ENCODE results near the gene UBXN10.

The UBXN10 gene

DNA sequence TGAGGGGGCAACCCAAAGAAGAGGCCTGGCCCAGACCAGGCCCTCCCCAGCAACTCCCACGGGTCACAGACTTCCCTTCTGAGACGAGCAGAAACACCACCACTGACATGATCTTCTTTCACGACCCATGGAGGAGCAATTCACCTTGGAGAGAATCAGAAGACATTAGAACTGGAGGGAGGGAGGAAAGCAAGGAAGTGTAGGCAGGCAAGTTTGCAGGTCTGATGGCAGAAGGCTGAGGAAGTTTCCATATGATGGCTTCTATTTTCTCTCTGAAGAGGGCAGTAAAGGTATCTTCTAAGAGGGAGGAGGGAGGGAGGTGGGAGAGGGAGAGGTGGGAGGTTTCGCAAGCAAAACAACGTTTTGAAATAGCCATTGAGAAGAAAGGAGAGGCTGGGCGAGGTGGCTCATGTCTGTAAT, 1.4 kb upstream of the UBXN10 start:
- no peak for DNase-seq

GRCh38 chr1:20184997-20185833, 681 bp upstream of the UBXN10 start:
- peak; percentile 69 for DNase-seq

- DNase-seq: peak; percentile 47
Observed at GRCh38 chr1:20187103-20187812, 1.4 kb downstream of the UBXN10 start.

- DNase-seq: no peak
Observed at GRCh38 chr1:20187813-20188454, 2.0 kb downstream of the UBXN10 start.

GRCh38 chr1:20188455-20188817, 2.5 kb downstream of the UBXN10 start:
- no peak for DNase-seq

DNA sequence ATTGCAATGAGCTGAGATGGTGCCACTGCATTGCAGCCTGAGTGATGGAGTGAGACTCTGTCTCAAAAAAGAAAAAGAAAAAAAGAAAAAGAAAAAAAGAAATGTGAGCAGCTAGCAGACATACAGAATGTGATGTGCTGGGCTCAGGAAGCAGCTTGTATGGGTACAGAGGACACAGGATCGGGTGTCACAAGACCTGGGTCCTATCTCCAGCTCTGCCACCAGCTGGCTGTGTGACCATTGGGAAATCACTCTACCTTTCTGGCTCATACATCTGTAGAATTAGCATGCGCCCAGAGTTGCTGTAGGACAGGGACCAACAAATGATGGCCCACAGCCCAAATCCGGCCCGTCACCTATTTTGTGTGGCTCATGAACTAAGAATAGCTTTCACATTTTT, 3.8 kb downstream of the UBXN10 start:
- no peak for DNase-seq

DNA sequence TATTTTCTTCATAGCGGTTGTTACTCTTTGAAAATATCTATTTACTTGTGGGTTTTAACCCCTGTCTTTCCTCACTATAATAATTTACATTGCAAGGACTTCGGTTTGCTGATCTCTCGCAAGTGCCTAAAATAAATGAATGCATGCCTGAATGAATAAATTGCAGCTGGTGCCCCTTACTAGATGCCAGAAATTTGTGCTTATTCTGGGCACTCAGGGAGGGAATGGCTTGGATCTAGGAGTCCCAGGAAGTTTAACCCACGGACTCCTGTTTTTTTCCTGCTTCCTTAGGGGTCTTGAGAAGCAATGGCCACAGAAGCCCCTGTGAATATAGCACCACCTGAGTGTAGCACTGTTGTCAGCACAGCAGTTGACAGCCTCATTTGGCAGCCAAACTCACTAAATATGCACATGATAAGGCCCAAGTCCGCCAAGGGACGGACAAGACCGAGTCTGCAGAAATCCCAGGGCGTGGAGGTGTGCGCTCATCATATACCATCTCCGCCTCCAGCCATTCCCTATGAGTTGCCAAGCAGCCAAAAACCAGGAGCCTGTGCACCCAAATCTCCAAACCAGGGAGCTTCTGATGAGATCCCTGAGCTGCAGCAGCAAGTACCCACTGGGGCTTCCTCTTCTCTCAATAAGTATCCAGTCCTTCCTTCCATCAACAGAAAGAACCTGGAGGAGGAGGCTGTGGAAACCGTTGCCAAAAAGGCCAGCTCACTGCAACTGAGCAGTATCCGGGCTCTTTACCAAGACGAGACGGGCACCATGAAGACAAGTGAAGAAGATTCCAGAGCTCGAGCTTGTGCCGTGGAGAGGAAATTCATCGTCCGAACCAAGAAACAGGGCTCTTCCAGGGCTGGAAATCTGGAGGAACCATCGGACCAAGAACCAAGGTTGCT, 4.6 kb downstream of the UBXN10 start:
- no peak for DNase-seq

GRCh38 chr1:20191266-20191825, 5.5 kb downstream of the UBXN10 start:
- no peak for DNase-seq

- DNase-seq: no peak
Observed at GRCh38 chr1:20192364-20192763, 6.5 kb downstream of the UBXN10 start.

GRCh38 chr1:20192871-20193411, 7.0 kb downstream of the UBXN10 start:
- no peak for DNase-seq

DNA sequence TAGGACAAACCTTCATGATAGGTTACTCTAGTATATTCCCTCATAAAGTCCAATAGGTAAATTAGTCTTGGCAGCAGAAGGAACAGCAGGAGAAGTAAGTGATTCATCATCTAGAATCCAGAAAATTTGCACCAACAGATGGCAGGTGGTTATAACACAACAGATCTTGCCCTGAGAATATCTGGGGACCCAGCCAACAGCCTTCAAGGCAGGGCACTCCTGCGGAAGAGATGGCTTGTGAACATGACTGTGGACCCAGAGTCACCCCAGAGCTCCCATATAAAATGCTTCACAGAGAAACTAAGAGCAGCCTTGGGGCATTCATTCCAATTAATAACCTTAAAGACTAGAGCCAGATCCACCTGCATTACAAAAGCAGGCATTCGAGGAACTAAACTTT, 8.3 kb downstream of the UBXN10 start:
- DNase-seq: no peak

DNA sequence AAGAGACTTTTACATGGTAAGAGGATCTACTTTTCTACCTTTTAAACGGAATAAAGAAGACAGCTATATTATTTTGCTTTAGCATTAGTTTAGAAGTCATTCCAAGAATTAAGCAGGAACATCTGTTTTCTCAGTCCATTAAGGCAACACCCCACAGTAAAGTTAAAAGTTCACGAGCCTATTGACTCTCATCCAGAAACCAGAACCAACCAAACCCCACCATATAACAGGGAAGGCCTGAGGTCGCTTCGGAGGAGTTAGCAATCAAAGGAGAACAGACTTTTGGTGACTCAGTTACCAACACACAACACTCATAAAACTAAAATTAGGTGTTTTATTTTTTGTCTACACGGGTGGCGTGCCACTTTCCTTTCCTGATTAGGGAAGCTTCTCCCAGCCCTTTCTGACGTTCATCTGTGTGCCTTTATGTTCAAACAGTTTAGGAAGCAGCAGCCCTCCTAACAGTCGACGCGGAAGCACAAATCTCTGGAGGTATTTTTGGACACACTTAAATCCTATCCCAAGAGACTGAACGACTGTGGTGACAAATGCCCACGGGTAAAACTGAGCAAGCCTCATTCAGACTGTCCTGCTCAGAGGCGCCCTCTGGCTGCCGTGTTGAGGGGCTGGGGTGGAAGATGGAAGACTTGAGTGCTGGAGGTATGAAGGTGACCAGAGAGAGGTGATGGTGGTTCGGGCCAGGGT, 9.0 kb downstream of the UBXN10 start:
- peak; percentile 83 for DNase-seq

GRCh38 chr1:20195462-20195780, 9.5 kb downstream of the UBXN10 start:
- DNase-seq: no peak

GRCh38 chr1:20197329-20197791, 11.5 kb downstream of the UBXN10 start:
- DNase-seq: no peak

DNA sequence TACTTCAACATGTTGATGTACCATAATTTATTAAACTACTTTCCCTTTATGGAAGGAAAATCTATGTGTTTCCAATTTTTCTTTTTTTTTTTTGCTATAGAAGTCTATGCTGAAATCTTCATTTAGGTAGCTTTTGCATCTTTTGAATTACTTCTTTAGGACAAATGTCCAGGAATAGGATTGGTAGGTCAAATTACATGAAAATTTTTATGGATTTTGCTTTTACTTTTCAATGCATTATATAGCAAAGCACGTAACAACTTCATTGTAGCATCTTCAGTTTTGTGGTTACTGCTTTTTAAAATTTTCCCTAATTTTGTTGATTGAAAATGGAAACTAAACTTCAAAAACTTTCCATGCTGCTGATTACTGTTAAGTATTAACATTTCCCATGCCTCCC, 12.4 kb downstream of the UBXN10 start:
- no peak for DNase-seq

GRCh38 chr1:20198918-20199317, 13.0 kb downstream of the UBXN10 start:
- no peak for DNase-seq

GRCh38 chr1:20199403-20199802, 13.5 kb downstream of the UBXN10 start:
- no peak for DNase-seq

GRCh38 chr1:20199840-20200239, 13.9 kb downstream of the UBXN10 start:
- DNase-seq: no peak

DNA sequence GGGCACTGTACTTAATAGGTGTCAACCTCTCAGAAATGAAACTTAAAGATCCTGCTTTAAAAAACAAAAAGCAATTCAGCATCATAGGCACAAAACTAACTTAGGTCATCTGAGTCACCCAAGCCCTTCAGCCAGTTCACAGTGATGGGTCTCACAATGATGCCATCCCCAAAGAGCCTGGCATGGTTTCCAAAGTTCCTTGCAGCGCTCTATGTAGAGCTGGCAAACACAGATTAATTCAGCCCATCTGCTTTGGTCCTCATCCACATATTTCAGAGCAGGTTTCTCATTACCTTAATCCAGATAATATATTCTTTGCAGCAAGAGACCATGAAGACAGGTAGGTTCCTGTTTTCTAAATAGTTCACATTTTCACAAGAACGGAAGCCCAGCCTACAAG, 15.1 kb downstream of the UBXN10 start:
- no peak for DNase-seq

DNA sequence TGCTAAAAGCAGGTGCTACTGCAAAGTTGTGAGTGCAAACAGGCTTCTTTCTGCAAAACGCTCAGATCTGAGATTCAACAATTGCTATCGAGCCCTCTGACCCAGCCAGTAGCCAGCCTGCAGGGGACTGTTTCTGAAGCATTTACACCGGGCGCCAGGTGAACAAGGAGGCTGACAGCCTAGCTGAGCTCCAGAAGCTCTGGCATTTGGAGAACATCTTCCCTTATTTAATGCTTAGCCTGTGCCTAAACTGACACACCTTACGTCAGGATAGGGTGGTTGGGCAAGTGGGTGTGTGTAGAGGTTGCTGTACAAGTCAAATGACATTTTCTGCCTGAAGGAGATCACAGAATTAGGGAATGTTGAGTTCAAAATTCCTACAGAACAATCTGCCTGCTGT, 16.3 kb downstream of the UBXN10 start:
- no peak for DNase-seq

DNA sequence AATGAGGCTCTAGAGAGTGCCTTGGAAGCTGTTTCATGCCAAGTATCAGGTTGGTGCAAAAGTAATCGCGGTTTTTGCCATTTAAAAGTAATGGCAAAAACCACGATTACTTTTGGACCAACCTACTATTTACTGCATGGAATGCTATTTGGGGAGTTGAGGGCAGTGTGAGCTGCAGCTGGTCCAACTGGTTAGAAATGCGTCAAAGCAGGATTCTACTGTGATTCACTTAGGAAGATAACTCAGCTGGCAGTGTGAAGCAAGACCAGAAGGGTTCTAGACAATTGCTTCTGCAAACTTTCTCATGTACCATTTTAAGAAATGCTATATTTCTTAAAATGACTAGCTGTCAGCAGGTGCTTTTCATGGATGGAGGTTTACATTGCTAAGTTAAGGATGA, 21.6 kb downstream of the UBXN10 start:
- DNase-seq: no peak

GRCh38 chr1:20209471-20209870, 23.6 kb downstream of the UBXN10 start:
- DNase-seq: no peak
